SIG-M5 (cell line): ENCODE measurements around the gene POLR2E.

Source experiments
- DNase-seq: peaks from one replicate; lab custom pipeline; 2025; lab: John Stamatoyannopoulos, UW

POLR2E gene

GRCh38 chr19:1064661-1065605, 30.2 kb downstream of the POLR2E start:
- no peak for DNase-seq

GRCh38 chr19:1063909-1064660, 31.1 kb downstream of the POLR2E start:
- no peak for DNase-seq

GRCh38 chr19:1063030-1063908, 31.9 kb downstream of the POLR2E start:
- no peak for DNase-seq

GRCh38 chr19:1062387-1063029, 32.7 kb downstream of the POLR2E start:
- DNase-seq, result no peak

- no peak for DNase-seq
Measured at GRCh38 chr19:1061987-1062386, 33.2 kb downstream of the POLR2E start.

GRCh38 chr19:1060689-1061088, 34.5 kb downstream of the POLR2E start:
- DNase-seq, result no peak

GRCh38 chr19:1058112-1058511, 37.1 kb downstream of the POLR2E start:
- DNase-seq, result no peak

GRCh38 chr19:1057176-1057855, 37.9 kb downstream of the POLR2E start:
- DNase-seq, result no peak

GRCh38 chr19:1055886-1056620, 39.1 kb downstream of the POLR2E start:
- no peak for DNase-seq

GRCh38 chr19:1055028-1055425, 40.1 kb downstream of the POLR2E start:
- DNase-seq, result no peak

- DNase-seq, result no peak
Measured at GRCh38 chr19:1054102-1055027, 40.8 kb downstream of the POLR2E start.

- DNase-seq, result no peak
Measured at GRCh38 chr19:1053176-1054101, 41.7 kb downstream of the POLR2E start.

GRCh38 chr19:1052349-1052975, 42.7 kb downstream of the POLR2E start:
- DNase-seq, result no peak

GRCh38 chr19:1051791-1052190, 43.4 kb downstream of the POLR2E start:
- DNase-seq, result no peak

GRCh38 chr19:1050989-1051788, 44.0 kb downstream of the POLR2E start:
- DNase-seq, result no peak

GRCh38 chr19:1049800-1050199, 45.4 kb downstream of the POLR2E start:
- no peak for DNase-seq

- DNase-seq, result no peak
Measured at GRCh38 chr19:1049106-1049505, 46.1 kb downstream of the POLR2E start.
